Activated naive CD8-positive, alpha-beta T cell treated with anti-CD3 and anti-CD28 coated beads for 36 hours (primary cell): Measurements from ENCODE around the gene TAB2. TPM values are rescaled to one million over a fixed set of nuclear protein-coding genes. Genes with fewer than 3 reads are reported as not detected.

Experiments used
- DNase-seq: peaks from one replicate; pipeline ENCODE4 v3.0.0; 2021
- H3K27ac Mint-ChIP-seq: one replicate; pipeline ENCODE4 v1.8.0; 2022; ENCODE audit warnings: mild to moderate bottlenecking, moderate library complexity, mixed read lengths
- H3K27me3 Mint-ChIP-seq: one replicate; pipeline ENCODE4 v1.8.0; 2022; ENCODE audit warnings: mild to moderate bottlenecking, mixed read lengths
- H3K36me3 Mint-ChIP-seq: one replicate; pipeline ENCODE4 v1.8.0; 2021; ENCODE audit warnings: mild to moderate bottlenecking, mixed read lengths
- H3K4me1 Mint-ChIP-seq: one replicate; pipeline ENCODE4 v1.8.0; 2021; ENCODE audit warnings: mixed read lengths
- H3K4me3 Mint-ChIP-seq: one replicate; pipeline ENCODE4 v1.8.0; 2022; ENCODE audit warnings: mild to moderate bottlenecking, moderate library complexity, mixed read lengths
- H3K9me3 Mint-ChIP-seq: one replicate; pipeline ENCODE4 v1.8.0; 2022; ENCODE audit warnings: mixed read lengths
- total RNA-seq, 2 experiments: library from RNA; stranded (reverse); gene quantifications; one replicate each; pipeline ENCODE4 v1.2.3, GENCODE V29; 2021

TAB2 gene
- total RNA-seq, 2 experiments from 2014 or later, result 55.5 to 56.1 TPM

GRCh38 chr6:149423964-149424440, 106.5 kb downstream of the TAB2 start:
- Mint-ChIP-seq H3K4me1 (peaks cover 3% of the 10 kb centered on the region), H3K27ac (no peak overlapping the region), H3K9me3 (no peaks in the 10 kb centered on the region), H3K27me3 (no peaks in the 10 kb centered on the region), H3K36me3 (no peaks in the 10 kb centered on the region), H3K4me3 (no peak overlapping the region)
- no peak for DNase-seq

GRCh38 chr6:149425224-149425623, 107.7 kb downstream of the TAB2 start:
- Mint-ChIP-seq H3K27ac (no peak overlapping the region), H3K9me3 (no peaks in the 10 kb centered on the region), H3K36me3 (no peaks in the 10 kb centered on the region), H3K27me3 (no peaks in the 10 kb centered on the region), H3K4me3 (no peak overlapping the region), H3K4me1 (peaks cover 2% of the 10 kb centered on the region)
- no peak for DNase-seq

GRCh38 chr6:149425754-149426153, 108.2 kb downstream of the TAB2 start:
- H3K36me3 Mint-ChIP-seq, result no peaks in the 10 kb centered on the region
- H3K27ac Mint-ChIP-seq, result no peak overlapping the region
- no peak for DNase-seq
- H3K4me1 Mint-ChIP-seq, result no peaks in the 10 kb centered on the region
- H3K4me3 Mint-ChIP-seq, result no peak overlapping the region
- no peaks in the 10 kb centered on the region for H3K27me3 Mint-ChIP-seq
- no peaks in the 10 kb centered on the region for H3K9me3 Mint-ChIP-seq

- no peaks in the 10 kb centered on the region for H3K36me3 Mint-ChIP-seq
- no peak overlapping the region for H3K27ac Mint-ChIP-seq
- H3K27me3 Mint-ChIP-seq, result no peaks in the 10 kb centered on the region
- H3K9me3 Mint-ChIP-seq, result no peaks in the 10 kb centered on the region
- peaks cover 2% of the 10 kb centered on the region for H3K4me1 Mint-ChIP-seq
- no peak for DNase-seq
- H3K4me3 Mint-ChIP-seq, result no peak overlapping the region
Observed at GRCh38 chr6:149428606-149429005, 111.1 kb downstream of the TAB2 start.

- Mint-ChIP-seq H3K27ac (no peak overlapping the region), H3K4me3 (no peak overlapping the region), H3K9me3 (no peaks in the 10 kb centered on the region), H3K4me1 (peaks cover 2% of the 10 kb centered on the region), H3K36me3 (no peaks in the 10 kb centered on the region), H3K27me3 (no peaks in the 10 kb centered on the region)
- no peak for DNase-seq
Observed at GRCh38 chr6:149429427-149430360, 112.2 kb downstream of the TAB2 start.

- H3K4me1 Mint-ChIP-seq, result peaks cover 7% of the 10 kb centered on the region
- no peaks in the 10 kb centered on the region for H3K9me3 Mint-ChIP-seq
- peak; percentile 82 for DNase-seq
- no peaks in the 10 kb centered on the region for H3K27me3 Mint-ChIP-seq
- H3K27ac Mint-ChIP-seq, result peak overlapping the region; percentile 59
- H3K4me3 Mint-ChIP-seq, result peak overlapping the region; percentile 47
- no peaks in the 10 kb centered on the region for H3K36me3 Mint-ChIP-seq
Observed at GRCh38 chr6:149431905-149432775, 114.6 kb downstream of the TAB2 start.

GRCh38 chr6:149433405-149433804, 115.9 kb downstream of the TAB2 start:
- H3K36me3 Mint-ChIP-seq, result no peaks in the 10 kb centered on the region

DNA sequence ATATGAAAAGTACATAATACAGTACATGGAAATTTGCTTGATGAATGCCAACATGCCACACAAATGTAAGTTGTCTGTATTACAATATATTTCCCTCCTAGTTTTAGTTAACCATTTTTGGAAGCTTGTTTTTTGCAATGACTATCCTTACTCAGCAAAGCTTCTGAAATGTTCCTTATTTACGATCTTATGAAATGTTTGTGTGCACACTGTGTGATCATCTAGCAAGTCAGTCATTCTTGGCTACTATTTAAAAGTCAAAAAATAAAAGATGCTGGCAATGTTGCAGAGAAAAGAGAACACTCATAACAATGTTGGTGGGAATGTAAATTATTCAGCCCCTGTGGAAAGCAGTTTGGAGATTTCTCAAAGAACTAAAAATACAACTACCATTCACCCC, 116.4 kb downstream of the TAB2 start:
- Mint-ChIP-seq H3K9me3 (no peaks in the 10 kb centered on the region), H3K27ac (no peak overlapping the region), H3K27me3 (no peaks in the 10 kb centered on the region), H3K36me3 (no peaks in the 10 kb centered on the region), H3K4me1 (peaks cover 12% of the 10 kb centered on the region), H3K4me3 (no peak overlapping the region)
- no peak for DNase-seq

More at GRCh38 chr6:149433405-149433804, 115.9 kb downstream of the TAB2 start:
- Mint-ChIP-seq H3K27ac (no peak overlapping the region), H3K9me3 (no peaks in the 10 kb centered on the region), H3K4me1 (peaks cover 12% of the 10 kb centered on the region), H3K4me3 (no peak overlapping the region), H3K27me3 (no peaks in the 10 kb centered on the region)
- DNase-seq, result no peak

- no peaks in the 10 kb centered on the region for H3K36me3 Mint-ChIP-seq
- H3K27ac Mint-ChIP-seq, result no peak overlapping the region
- no peak for DNase-seq
- H3K4me1 Mint-ChIP-seq, result peaks cover 12% of the 10 kb centered on the region
- H3K9me3 Mint-ChIP-seq, result no peaks in the 10 kb centered on the region
- H3K27me3 Mint-ChIP-seq, result no peaks in the 10 kb centered on the region
- no peak overlapping the region for H3K4me3 Mint-ChIP-seq
Observed at GRCh38 chr6:149435919-149436586, 118.5 kb downstream of the TAB2 start.

- Mint-ChIP-seq H3K4me1 (peaks cover 12% of the 10 kb centered on the region), H3K4me3 (no peak overlapping the region), H3K27me3 (no peaks in the 10 kb centered on the region), H3K27ac (no peak overlapping the region), H3K9me3 (no peaks in the 10 kb centered on the region), H3K36me3 (no peaks in the 10 kb centered on the region)
- no peak for DNase-seq
Observed at GRCh38 chr6:149436647-149437046, 119.1 kb downstream of the TAB2 start.

DNA sequence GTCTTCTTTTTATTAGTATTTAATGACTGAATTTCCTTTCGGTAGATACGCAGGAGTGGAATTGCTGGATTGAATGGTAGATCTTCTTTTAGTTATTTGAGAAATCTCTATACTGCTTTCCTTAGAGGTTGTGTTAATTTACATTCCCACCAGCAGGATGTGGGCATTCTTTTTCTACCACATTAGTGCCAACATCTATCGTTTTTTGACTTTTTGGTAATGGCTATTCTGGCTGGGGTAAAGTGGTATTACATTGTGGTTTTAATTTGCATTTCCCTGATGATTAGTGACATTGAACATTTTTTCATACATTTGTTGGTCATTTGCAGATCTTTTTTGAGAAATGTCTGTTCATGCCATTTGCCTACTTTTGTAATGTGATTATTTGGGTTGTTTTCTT, 119.7 kb downstream of the TAB2 start:
- H3K9me3 Mint-ChIP-seq, result no peaks in the 10 kb centered on the region
- DNase-seq, result no peak
- H3K27me3 Mint-ChIP-seq, result no peaks in the 10 kb centered on the region
- H3K4me3 Mint-ChIP-seq, result no peak overlapping the region
- H3K27ac Mint-ChIP-seq, result no peak overlapping the region
- no peaks in the 10 kb centered on the region for H3K36me3 Mint-ChIP-seq
- peaks cover 10% of the 10 kb centered on the region for H3K4me1 Mint-ChIP-seq

- H3K27me3 Mint-ChIP-seq, result no peaks in the 10 kb centered on the region
- H3K4me1 Mint-ChIP-seq, result peaks cover 10% of the 10 kb centered on the region
- H3K36me3 Mint-ChIP-seq, result no peaks in the 10 kb centered on the region
- H3K4me3 Mint-ChIP-seq, result no peak overlapping the region
- H3K9me3 Mint-ChIP-seq, result no peaks in the 10 kb centered on the region
- H3K27ac Mint-ChIP-seq, result no peak overlapping the region
- no peak for DNase-seq
Observed at GRCh38 chr6:149438855-149439254, 121.3 kb downstream of the TAB2 start.

DNA sequence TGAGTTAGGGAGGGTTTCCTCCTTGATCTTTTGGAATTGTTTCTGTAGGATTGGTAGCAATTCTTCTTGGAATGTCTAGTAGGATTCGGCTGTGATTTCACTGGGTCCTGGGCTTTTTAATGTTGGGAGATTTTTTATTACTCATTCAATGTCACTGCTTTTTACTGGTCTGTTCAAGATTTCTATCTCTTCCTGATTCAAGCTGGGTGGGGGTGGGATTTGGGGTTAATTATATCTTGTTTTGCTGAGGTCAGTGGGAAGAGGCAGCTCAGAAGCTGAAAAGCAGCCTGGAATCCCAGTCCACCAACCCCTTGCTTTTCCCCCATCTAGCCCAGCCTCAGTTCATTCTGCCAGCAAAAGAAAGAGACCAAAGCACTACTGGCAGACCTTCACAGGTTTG, 122.1 kb downstream of the TAB2 start:
- Mint-ChIP-seq H3K4me3 (no peak overlapping the region), H3K4me1 (peaks cover 10% of the 10 kb centered on the region), H3K27ac (no peak overlapping the region), H3K36me3 (no peaks in the 10 kb centered on the region), H3K27me3 (no peaks in the 10 kb centered on the region), H3K9me3 (no peaks in the 10 kb centered on the region)
- no peak for DNase-seq

GRCh38 chr6:149440735-149441671, 123.5 kb downstream of the TAB2 start:
- no peaks in the 10 kb centered on the region for H3K9me3 Mint-ChIP-seq
- no peak overlapping the region for H3K27ac Mint-ChIP-seq
- H3K4me3 Mint-ChIP-seq, result no peak overlapping the region
- no peaks in the 10 kb centered on the region for H3K27me3 Mint-ChIP-seq
- peaks cover 8% of the 10 kb centered on the region for H3K4me1 Mint-ChIP-seq
- DNase-seq, result no peak
- H3K36me3 Mint-ChIP-seq, result no peaks in the 10 kb centered on the region
